ENCODE data around the gene IFNA1.
A peak's percentile ranks its signal among the peaks of the same experiment; 100 is the strongest.
"Not testable (repeated sequence)": the region's sequence is repeated elsewhere in the genome, so short reads cannot be mapped to it uniquely, and the experiment has no call there.

Gene IFNA1

DNA sequence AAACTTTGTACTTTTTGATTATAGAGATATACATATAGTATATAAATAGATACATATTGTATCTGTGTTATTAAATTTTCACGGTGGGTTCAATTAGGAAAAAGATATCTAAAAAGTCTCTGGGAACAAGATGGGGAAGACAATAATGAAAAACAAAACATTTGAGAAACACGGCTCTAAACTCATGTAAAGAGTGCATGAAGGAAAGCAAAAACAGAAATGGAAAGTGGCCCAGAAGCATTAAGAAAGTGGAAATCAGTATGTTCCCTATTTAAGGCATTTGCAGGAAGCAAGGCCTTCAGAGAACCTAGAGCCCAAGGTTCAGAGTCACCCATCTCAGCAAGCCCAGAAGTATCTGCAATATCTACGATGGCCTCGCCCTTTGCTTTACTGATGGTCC is at the start of gene IFNA1:
Gene IFNA1 (plus strand): TSS at position 301 of the 400 bp plus-strand sequence. CDS start 69 bp downstream, at position 370.
- DNase-seq (ENCODE audit: low read depth in 2 of 2): no peak

DNA sequence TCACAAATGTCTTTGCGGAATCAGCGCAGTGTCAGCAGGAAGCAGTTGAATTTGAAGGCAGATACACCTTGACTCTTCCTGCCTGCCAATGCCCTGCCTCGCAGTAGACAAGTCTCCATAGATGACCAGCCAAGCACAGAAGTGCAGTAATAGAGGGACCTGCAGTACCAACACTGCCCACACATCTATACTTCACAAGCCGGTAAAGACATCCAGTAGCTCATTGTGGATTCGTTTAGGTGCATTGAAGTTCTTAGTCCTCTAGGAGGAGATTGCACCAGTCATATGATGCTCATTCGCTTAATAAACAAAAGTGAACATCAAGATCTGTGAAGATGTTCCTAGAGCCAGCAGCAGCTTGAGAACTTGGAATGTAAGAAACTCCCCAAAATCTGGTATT is 48.0 kb upstream of the IFNA1 start:
- no peak for DNase-seq (ENCODE audit: low read depth in 2 of 2)

DNA sequence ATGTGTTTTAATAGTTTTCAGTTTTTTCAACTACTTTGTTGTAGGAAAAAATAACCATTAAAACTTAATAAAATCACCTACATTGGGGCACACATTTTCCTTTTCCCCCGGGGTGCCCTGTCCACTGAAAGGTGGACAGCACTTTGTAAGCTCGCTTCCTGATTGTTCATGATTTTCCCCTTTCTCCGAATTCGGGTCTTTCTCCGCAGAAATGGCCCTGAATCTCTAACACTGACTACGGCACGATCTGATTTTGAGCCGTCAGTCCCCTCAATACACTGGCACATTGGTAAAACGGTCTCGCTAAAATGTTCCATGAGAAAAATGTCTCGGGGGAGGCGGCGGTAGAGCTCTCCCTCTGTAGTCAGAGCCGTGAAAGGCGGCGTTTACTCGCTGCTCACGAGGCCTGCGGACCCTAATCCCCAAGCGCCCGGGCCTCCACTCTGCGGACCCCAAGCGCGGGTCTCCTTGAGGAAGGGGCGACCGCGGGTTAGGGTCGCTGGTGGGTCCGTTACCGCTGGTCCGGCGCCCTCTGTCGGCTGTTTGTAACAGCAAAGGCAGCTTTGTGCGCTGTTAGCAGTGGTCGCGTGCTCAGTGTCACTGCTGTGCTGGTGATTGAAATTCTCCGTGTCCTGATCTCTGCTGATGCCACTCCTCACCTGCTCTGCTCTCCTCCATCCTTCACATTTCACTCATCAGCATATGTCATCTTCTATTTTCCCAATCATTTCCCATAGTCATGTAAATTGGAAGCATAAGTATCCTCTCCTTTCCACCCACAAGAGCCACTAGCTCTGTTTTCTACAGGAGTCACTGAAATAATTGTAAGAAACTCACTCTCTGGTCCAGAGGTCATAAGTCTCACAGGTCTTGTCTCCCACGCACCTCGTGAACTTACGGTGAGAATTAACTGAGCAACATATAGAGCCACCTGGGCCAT is 44.2 kb upstream of the IFNA1 start:
- DNase-seq (ENCODE audit: low read depth in 2 of 2): peak; percentile 8 to 45

DNA sequence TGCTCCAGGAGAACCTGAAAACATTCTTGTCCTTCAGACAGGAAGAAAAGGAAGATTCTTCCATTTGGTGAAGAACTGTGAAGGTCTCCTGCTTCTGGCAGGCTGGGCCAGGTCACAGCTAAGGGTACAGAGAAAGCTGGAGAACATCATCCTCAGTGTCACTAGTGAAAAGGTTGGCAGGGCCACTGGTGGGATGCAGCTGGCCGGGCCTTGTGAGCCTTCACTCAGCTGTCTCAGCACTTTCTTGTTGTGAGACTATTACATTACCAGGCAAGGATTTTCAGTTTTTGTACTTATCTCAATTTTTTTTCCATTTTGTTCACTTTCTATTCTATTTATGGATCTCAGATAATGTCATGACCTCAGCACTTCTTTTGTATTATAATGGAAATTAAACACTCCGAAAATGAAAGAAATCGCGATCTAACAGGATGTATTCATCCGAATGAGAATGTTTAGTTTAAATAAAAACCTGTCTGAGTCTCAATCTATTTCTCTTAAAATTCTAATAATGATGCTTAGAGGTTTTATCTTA is 41.2 kb upstream of the IFNA1 start:
- no peak for DNase-seq (ENCODE audit: low read depth in 2 of 2)

DNA sequence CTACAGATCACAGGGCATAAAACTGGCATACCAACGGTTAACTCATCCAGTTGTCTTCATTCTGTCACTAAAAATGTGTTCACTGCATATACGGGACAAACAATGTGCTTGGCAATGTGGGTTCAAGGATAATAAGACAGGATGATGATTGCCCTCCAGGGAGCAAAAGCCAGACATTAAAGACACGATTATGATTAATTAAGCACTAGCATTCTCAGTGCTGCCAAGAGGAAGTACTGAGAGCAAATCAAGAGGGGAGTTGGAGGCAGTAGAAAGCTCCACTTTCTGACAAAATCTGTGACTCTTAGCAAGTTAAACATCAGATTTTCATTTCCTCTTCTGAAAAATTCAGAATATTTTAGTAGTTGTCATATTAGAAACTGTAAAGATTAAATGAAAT is 40.3 kb upstream of the IFNA1 start:
- DNase-seq (ENCODE audit: low read depth in 2 of 2): no peak

DNA sequence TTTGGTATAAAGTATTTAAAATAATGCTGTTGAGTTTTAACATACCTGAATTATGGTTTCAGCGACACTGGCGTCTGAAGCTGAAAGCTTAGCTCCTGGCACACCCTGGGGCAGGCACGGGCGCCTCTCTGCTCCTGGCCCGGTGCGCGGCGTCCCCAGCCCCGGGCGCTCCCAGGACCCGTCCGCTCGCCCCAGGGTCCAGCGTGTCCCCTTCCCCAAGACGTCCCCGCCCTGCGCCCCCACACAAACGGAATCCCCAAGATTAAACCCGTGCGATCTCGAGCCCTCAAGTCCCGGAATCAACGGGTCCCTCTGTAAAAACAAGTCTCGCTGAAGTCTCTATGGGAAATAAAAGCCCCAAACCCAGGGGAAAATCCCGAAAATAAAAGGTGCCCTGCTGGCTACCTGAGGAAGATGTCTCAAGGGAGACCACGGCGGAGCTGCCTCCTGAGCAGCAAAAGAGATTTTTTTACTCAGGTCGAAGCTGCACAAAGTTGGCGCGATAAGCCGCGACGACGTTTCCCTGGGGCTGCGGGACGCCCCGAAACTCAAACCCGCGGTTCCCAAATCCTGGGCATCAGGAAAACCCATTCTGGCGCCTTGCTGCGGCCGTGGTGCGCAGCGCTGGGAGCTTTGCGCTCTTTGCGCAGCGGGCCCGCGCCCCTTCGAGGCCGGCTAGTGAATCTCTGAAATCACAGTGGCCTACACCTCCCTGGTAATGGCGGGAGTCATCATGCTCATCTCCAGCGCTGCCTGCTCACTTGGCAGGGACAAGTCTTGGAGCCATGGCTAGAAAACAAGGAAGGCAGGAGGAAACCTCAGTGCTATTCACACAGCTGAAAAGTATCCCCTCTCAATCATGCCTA is 37.6 kb upstream of the IFNA1 start:
- no peak for DNase-seq (ENCODE audit: low read depth in 2 of 2)

DNA sequence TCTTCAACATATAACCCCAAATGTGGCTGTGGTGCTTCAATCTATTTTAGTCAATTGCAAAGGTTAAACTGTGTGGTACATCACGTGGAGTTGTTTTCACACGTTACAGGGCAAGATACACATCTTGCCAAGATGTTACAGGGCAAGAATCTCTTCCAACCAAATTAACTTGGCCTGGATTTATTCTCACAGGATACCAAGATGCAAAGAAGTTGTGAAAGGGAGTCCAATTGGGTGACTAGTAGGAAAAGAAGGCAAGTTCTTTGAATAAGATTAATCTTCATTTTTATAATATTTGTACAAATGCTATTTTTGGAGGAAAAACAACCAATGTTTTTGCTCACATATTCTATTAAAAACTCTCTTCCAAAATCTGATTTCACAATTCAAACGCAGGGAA is 36.1 kb upstream of the IFNA1 start:
- no peak for DNase-seq (ENCODE audit: low read depth in 2 of 2)

DNA sequence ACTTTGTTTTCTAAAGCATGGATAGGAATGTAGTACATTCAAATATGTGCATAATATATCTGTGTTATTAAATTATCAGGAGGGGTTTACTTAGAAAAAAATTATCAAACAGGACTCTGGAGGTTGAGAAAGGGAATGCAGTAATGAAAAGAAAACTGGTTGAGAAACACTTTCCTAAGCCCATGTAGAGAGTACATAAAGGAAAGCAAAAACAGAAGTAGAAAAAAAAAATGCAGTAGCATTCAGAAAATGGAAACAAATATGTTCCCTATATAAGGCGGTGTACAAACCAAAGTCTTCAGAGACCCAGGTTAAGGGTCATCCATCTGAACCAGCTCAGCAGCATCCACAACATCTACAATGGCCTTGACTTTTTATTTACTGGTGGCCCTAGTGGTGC is 31.4 kb upstream of the IFNA1 start, which contains the start of gene IFNA8:
Gene IFNA8 (plus strand): TSS at position 301 of the 400 bp plus-strand sequence. CDS start 60 bp downstream, at position 361.
- DNase-seq (ENCODE audit: low read depth in 2 of 2): no peak

DNA sequence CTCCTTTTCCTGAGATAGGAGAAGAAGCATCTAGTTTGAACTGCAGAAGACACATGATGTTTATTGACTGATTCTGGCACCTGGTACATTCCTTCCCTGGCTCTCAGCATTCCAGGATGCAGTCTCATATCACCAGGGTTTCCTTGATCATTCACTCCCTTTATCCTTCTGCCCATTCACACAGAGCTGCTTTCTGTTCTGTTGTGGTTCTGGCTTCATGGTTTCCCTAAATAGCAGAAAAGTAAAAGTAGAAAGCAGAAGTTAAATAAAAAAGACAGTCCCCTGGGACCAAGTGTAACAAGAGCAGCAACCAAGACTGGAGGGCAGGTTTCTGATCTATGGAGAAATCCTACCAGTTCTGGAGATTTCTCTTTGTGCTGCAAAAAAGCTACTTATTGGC is 28.1 kb upstream of the IFNA1 start:
- DNase-seq (ENCODE audit: low read depth in 2 of 2): no peak

DNA sequence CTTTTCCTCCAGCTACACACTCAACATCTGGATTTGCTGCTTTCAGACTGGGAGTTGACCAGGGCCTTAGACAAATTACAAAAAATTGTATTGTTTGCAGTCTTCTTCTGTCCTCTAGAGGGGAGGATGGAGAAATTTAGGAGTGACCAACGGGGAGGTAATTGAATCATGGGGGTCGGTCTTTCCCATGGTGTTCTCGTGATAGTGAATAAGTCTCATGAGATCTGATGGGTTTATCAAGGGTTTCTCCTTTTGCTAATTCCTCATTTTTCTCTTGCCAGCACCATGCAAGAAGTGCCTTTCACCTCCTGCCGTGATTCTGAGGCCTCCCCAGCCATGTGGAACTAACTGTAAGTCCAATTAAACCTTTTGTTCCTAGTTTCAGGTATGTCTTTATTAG is 27.1 kb upstream of the IFNA1 start:
- no peak for DNase-seq (ENCODE audit: low read depth in 2 of 2)

DNA sequence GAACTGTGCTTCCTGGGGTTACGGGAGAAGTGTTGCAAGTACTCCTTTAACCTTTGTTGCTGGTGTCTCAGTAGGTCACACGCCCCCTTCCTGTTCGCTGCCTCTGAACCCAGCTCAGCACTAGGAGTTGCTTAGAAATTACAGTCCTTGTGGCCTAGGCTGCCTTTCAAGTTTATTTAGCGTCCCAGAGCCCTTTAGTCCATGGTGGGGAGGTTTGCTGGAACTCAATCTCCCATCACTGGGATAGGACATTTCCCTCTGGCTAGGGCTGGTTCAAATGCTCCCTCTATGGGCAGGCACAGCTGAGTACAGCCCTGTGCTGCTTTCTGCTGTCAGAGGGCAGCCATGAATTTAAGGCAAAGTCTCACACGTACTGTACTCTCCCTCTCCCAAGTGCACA is 26.6 kb upstream of the IFNA1 start:
- no peak for DNase-seq (ENCODE audit: low read depth in 2 of 2)

DNA sequence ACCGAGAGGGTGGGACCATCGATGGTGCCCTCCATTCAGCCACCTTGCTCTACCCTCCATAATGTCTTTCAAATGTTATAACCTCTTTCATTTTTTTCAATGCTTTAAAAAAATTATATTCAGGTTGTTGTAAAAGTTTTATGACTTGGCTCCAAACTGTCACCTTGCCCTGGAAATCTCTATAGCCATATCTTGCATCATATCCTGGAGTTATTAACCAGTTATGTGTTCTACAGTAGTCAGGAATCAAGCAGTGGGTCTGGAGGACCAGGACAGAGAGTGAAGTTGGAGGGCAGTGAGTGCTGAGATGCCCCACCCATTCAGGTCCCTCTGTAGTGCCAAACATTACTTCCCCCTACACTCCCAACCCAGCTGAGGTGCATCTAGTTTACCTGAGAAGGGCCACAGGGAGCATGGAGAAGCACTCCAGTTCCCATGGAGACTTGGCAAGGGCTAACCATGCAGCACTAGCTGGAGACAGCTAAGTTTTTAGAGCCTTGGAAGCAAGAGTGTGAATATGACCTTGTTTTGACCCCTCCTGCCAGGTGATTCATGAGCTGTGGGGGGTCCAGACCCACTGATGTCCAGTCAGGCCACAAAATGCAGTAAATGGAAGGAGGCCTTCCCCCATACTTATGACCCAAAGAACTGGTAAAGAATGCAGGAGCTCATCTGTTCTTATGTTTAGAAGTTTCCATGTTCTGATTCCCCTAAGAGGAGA is 25.9 kb upstream of the IFNA1 start:
- no peak for DNase-seq (ENCODE audit: low read depth in 2 of 2)

DNA sequence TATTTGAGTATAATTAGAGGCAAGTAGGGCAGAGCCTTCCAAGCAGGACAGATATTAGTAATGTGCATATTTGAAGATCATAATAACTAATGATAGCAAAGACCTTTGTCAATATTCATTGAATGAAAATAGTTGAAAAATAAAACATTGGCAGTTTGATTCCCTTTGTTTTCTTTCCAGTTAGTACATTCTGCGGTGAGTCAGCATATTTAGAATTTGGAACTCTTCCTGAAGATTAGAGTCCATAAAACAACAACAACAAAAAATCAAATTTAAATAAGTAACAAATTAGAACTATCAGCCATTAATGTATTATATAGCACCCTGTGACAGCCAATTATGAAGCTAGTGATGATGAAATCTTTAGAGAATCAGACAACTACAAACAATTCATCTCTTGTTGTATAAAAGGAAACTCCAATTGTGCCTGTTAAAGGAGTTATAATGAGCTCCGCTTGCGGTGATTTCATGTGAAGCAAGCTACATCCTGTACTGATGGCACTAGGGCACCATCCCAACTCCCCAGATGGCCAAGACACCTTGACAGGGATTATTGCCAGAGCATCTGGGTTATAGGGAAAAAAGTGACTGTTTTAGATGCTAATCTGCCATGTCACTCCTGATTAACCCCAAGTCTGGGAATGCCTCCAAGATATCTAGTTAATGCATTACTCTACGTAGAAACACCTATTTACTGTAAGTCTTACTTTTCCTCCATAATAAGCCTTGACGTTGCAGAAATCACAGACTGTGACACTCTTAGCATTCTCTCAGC is 24.6 kb upstream of the IFNA1 start:
- DNase-seq (ENCODE audit: low read depth in 2 of 2): no peak

DNA sequence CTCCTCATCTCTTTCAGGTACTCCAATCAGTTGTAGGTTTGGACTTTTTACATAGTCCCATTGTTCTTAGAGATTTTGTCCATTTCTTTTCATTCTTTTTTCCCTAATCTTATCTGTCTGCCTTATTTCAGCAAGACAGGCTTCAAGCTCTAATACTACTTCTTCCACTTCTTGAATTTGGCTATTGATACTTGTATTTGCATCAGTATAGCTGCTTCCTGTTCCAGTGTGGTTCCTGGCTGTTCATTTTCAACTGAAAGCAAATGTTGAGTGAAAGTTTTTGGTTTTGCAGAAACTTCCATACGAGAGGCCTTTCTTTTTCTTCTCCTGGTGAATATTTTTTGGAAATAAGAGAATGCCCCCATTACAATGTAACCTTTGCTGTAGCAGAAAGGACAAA is 12.0 kb upstream of the IFNA1 start:
- DNase-seq (ENCODE audit: low read depth in 2 of 2): no peak

DNA sequence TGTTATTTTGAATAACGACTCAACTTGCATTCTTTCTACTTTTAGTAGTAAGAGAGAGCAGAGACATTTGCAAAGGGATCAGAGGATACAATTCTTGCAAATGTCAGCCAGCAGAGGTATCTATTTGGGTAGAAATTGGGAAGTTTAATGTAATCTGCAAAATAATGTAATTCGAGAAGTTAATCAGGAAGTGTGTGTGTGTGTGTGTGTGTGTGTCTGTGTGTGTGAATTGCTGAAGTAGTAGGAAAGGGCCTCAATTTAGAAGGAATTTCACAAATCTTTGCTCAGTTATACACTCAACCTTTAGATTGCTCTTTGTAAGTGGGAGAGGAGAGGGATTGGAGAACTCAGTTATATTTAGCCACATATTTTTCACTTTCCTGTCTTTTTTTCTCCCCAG is 11.0 kb upstream of the IFNA1 start:
- DNase-seq (ENCODE audit: low read depth in 2 of 2): no peak

DNA sequence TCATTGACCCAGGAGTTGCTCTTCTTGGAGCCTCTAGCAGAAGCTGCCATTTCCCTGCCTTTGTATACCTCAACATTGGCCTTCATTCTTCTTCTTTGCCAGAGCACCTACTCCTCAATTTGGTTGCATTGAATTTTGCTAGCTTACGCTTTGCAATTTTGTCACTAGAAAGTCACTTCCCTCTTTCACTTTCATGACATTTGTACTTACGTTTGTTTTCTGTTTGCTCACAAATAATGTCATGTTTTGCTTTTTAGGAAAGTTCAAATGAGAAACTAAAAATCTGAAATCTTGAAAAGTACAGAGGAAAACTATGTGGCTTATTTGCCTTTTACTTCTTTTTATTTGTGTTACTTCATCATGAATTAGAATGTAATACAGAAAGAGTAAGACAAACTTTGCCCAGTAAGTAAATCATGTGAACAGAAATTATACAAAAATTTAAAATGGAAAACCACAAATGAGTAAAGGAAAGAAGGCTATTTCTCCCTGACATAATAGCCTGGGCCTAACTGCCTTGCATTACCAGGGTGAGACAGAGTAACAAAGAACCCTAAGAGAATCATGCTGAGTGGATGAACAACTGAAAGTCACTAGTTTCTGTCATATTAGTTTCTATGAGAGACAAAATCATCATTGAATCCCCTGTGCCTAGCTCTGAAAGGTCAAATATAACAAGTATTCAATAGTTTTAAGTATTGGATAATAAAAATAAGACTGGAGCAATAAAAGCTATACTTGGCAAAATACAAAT is 7.4 kb upstream of the IFNA1 start:
- DNase-seq (ENCODE audit: low read depth in 2 of 2): no peak

DNA sequence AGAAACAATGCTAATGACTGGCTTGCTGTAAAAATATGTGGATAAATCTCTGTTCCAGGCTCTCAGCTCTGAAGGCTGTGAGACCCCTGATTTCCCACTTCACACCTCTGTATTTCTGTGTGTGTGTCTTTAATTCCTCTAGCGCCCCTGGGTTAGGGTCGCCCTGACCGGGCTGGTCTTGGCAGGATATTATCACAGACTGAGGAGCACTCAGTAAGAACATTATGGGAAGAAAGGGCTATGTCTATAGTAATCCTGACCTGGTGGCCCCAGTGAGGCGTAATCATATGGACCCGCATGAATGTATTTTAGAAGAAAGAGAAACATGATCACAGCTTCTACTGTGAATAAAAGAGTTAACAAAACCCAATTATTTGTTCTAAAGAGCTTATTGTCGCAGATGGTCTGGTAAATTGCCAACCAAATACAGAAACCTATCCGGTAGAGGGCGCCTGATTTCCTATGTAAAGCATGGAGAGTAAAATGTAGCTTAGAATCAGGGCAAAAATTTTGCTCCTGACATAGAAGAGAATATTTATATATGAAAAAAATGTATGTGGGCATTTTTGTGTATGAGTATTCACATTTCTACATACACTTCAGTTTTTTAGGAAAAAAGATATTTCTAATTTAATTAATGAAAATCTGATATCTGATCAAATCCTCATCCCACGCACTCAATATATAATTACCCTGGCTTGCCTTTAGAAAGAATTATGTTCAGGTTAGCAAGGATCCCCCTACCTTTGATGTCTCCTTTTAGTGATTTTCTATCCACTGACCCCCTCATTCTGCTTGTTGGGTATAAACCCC is 5.8 kb upstream of the IFNA1 start:
- DNase-seq (ENCODE audit: low read depth in 2 of 2): no peak

DNA sequence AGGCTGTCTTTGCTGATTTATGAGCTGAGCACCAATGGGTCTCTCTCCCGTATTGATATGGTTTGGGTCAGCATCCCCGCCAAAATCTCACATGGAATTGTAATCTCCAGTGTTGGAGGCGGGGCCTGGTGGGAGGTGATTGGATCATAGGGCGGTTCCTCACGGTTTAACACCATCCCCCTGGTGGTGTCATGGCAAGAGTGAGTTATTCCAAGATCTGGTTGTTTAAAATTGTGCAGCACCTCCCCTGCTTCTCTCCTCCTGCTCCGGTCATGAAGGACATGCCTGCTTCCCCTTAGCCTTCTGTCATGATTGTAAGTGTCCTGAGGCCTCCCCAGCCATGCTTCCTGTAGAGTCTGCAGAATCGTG is 5.2 kb upstream of the IFNA1 start:
- not testable (repeated sequence) for DNase-seq (ENCODE audit: low read depth in 2 of 2)

DNA sequence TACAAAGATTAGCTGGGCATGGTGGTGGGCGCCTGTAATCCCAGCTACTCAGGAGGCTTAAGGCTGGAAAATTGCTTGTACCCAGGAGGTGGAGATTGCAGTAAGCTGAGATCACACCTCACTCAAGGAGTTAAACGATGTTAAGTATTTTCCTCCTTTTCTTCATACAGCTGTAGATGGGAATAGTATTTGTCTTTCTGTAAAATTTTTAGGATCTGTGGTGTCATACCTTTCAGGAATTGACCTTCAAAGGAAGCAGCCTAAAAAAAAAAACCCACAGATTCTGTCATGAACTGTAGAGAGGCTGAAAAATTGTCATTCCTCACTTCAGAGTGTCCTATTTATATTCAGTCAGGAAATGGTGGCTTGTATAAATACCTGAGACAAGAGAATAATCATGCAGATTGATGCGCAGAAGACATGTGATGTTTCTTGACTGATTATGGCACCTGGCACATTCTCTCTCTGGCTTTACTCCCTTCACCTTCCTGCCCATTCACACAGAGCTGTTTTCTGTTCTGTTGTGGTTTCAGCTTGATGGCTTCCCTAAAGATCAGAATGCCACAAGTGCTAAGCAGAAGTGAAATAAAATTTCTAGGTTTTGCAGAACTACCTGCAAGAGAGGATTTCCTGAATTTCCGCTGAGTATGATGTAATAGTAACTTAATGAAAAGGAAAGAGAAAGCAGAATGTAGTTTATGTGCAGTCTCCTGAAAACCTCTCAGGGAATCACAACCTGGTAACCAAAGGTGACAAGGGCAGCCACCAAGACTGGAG is 3.8 kb downstream of the IFNA1 start:
- DNase-seq (ENCODE audit: low read depth in 2 of 2): no peak

Data from stimulated activated CD4-positive, alpha-beta T cell treated with anti-CD3 and anti-CD28 coated beads, Interleukin-1b, Interleukin-23, amount 100 ng/mL, for 1 hour (primary cell).